ENCODE results near the gene SPEN. TPM values are rescaled to one million over a fixed set of nuclear protein-coding genes. Genes with fewer than 3 reads are reported as not detected.
A peak's percentile ranks its signal among the peaks of the same experiment; 100 is the strongest.

The SPEN gene
- total and polyA plus RNA-seq, 9 of the 15 experiments (the other 6 are each of a cell fraction or from before 2014, with no cell fraction given): 5.7 to 87.5 (median 27.2) TPM

GRCh38 chr1:15849775-15850324 lies 2.3 kb downstream of the SPEN start (continued):
- TF ChIP-seq ZNF280B (CRISPR knock-in tag; IDR thresholded peaks at IDR 0.05) (no peak), ZNF263 (CRISPR knock-in tag; IDR thresholded peaks at IDR 0.05; ENCODE audit: borderline replicate concordance) (no peak; the same call in 1 of the 2 replicates), CXXC5 (CRISPR knock-in tag; IDR thresholded peaks at IDR 0.05) (no peak), PCBP2 (IDR thresholded peaks at IDR 0.05; ENCODE audit: low read depth, low read length, poor library complexity, severe bottlenecking) (no peak), FOSL1 (tag; conservative IDR thresholded peaks at IDR 0.05) (0 out of 2 replicates have a peak, but pooled peaks have one; percentile 3), BHLHE40 (IDR thresholded peaks at IDR 0.05; ENCODE audit: low read length) (peak; percentile 94), RB1 (IDR thresholded peaks at IDR 0.05; ENCODE audit: low read depth) (no peak), EHMT2 (IDR thresholded peaks at IDR 0.05) (peak; percentile 55; the same call in 1 of the 2 replicates), HCFC1 (IDR thresholded peaks at IDR 0.05; ENCODE audit: low read depth, low read length) (peak; percentile 7; the same call in 1 of the 2 replicates), U2AF2 (optimal IDR thresholded peaks at IDR 0.05; ENCODE audit: low read depth, low read length) (no peak), GABPB2 (CRISPR knock-in tag; conservative IDR thresholded peaks at IDR 0.05) (peak; percentile 67; the same call in 1 of the 2 replicates), TRIM28 (IDR thresholded peaks at IDR 0.05) (peak; percentile 46; the same call in 1 of the 2 replicates), NUFIP1 (IDR thresholded peaks at IDR 0.05; ENCODE audit: partially characterized antibody) (no peak), NBN (IDR thresholded peaks at IDR 0.05; ENCODE audit: low read depth) (peak; percentile 59; the same call in 1 of the 2 replicates), ZNF668 (CRISPR knock-in tag; IDR thresholded peaks at IDR 0.05) (no peak), ZNF644 (tag; IDR thresholded peaks at IDR 0.05; ENCODE audit: low read depth) (0 out of 2 replicates have a peak, but pooled peaks have one; percentile 47), SRSF1 (IDR thresholded peaks at IDR 0.05; ENCODE audit: low read depth, low read length) (no peak), HLTF (IDR thresholded peaks at IDR 0.05) (no peak; the same call in 1 of the 2 replicates), NFIX (CRISPR knock-in tag; IDR thresholded peaks at IDR 0.05; ENCODE audit: low read depth) (no peak), ZNF184 (CRISPR knock-in tag; IDR thresholded peaks at IDR 0.05) (no peak), ZNF311 (CRISPR knock-in tag; IDR thresholded peaks at IDR 0.05) (no peak), THAP12 (CRISPR knock-in tag; IDR thresholded peaks at IDR 0.05) (no peak), FIP1L1 (IDR thresholded peaks at IDR 0.05; ENCODE audit: low read depth, low read length, poor library complexity, severe bottlenecking) (no peak), EZH2 (IDR thresholded peaks at IDR 0.05; ENCODE audit: borderline replicate concordance, low read depth, low read length) (no peak)

All from K562 (cell line).